A549 (cell line): ENCODE data around the gene RAD51.

Experiments
- CTCF ChIP-seq: fragments of >200 bp; sonication (Bioruptor Twin); formaldehyde crosslinking; IDR thresholded peaks from 3 replicates; pipeline ENCODE4 v1.5.1; 2016
- EHMT2 ChIP-seq: fragments of 200-600 bp; sonication (generic); IDR thresholded peaks from 2 replicates; pipeline ENCODE4 v1.6.1; 2016; ENCODE audit warnings: antibody characterized with exemption, low read depth, mild to moderate bottlenecking, moderate library complexity
- EP300 ChIP-seq, 2 experiments: fragments of >200 bp; sonication (Bioruptor Twin); formaldehyde crosslinking; IDR thresholded peaks; 2 replicates in 1 of 2; 3 replicates in 1 of 2; pipeline ENCODE4 v1.6.1; 2016 to 2017
- ESRRA ChIP-seq: fragments of 150-350 bp; IDR thresholded peaks from 2 replicates; pipeline ENCODE4 v1.6.1; 2014; ENCODE audit warnings: mild to moderate bottlenecking, low read length, borderline replicate concordance
- HOXB5 ChIP-seq: fragments of 250-450 bp; sonication (Bioruptor Pico); IDR thresholded peaks from 2 replicates; pipeline ENCODE4 v1.5.0; 2020; ENCODE audit warnings: mild to moderate bottlenecking, moderate library complexity
- KDM5A ChIP-seq: fragments of 200-600 bp; sonication (generic); IDR thresholded peaks from 2 replicates; pipeline ENCODE4 v1.6.1; 2016; ENCODE audit warnings: antibody characterized with exemption, mild to moderate bottlenecking
- MAX ChIP-seq: IDR thresholded peaks from 2 replicates; pipeline ENCODE4 v1.6.1; 2012
- POLR2A ChIP-seq: IDR thresholded peaks from 2 replicates; pipeline ENCODE4 v1.6.1; 2012; ENCODE audit warnings: mild to moderate bottlenecking, low read length
- RAD21 ChIP-seq, 2 experiments: fragments of >200 bp in 1 of 2; sonication (Bioruptor Twin) in 1 of 2; formaldehyde crosslinking in 1 of 2; IDR thresholded peaks in 1 of 2; conservative IDR thresholded peaks in 1 of 2; 2 replicates in 1 of 2; 3 replicates in 1 of 2; pipeline ENCODE4 v1.6.1; 2012 to 2018; ENCODE audit warnings: inconsistent platforms in 1 of 2
- SREBF2 ChIP-seq: fragments of 450-650 bp; IDR thresholded peaks from 2 replicates; pipeline ENCODE4 v1.6.1; 2014; ENCODE audit warnings: mild to moderate bottlenecking, moderate library complexity

GRCh38 chr15:40766906-40767837, 72.2 kb downstream of the RAD51 start:
- TF ChIP-seq POLR2A (no peak), EP300 (IDR thresholded peaks at IDR 0.05) (no peak), ESRRA (no peak), HOXB5 (CRISPR knock-in tag) (no peak), CTCF (no peak), SREBF2 (no peak), RAD21 (conservative IDR thresholded peaks at IDR 0.05 in 1 of 2, IDR thresholded peaks at IDR 0.05 in 1 of 2) (no peak), EHMT2 (no peak), KDM5A (no peak), MAX (no peak)
